22Rv1 (cell line): Measurements from ENCODE around the gene PRKD1.

Experiments used
- CTCF ChIP-seq: fragments of 450-650 bp; IDR thresholded peaks from 2 replicates; pipeline ENCODE4 v1.5.1; 2017; ENCODE audit warnings: mild to moderate bottlenecking
- ZFX ChIP-seq: fragments of 450-650 bp; IDR thresholded peaks from 2 replicates; pipeline ENCODE4 v1.6.1; 2017; ENCODE audit warnings: antibody characterized with exemption, borderline replicate concordance

- TF ChIP-seq CTCF: no peak
- TF ChIP-seq ZFX: no peak
Observed at GRCh38 chr14:29709490-29709889, 218.2 kb downstream of the PRKD1 start.
